GM19324 (cell line): ENCODE measurements around the gene CIZ1.

ENCODE experiments used
- ATAC-seq: cut with Tn5 transposase; IDR thresholded peaks from one replicate; pipeline ENCODE4 v1.9.1; 2021; ENCODE audit warnings: mild to moderate bottlenecking, moderate library complexity; ENCODE audit not compliant: unreplicated experiment, low FRiP score

Gene CIZ1

DNA sequence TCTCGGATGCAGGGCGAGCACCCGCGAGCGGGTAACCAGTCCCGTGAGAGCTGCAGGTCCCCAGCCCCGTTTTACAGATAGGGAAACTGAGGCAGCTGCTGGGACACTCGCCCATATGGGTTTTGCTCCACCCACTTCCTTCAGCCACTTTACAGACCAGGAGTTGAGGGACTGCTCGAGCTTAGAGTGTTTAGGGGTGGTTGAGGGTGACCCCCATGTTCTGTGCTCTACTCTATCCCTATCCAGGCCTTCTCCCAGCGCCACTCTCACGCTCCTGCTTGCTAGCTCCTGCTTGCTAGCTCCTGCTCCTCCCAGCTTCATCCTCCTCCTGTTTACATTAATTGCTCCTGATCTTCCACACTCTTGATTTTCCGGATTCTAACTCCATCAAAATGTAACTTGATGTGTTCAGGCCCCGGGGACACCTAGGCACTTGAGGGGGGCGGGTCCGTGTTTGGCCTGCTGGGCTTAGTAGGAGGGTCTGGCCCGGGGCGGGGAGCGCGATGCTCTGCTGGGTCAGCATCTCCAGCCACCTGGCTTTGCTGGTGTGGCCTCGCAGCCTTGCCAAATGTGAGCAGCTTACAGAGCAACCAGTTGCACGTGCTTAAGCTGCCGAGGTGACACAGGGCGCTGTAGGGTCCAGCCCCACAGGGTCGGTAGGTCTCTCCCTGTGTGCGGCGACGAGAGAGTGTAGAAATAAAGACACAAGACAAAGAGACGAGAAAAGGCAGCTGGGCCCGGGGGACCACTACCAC is 62.4 kb downstream of the CIZ1 start:
- ATAC-seq, result no peak

DNA sequence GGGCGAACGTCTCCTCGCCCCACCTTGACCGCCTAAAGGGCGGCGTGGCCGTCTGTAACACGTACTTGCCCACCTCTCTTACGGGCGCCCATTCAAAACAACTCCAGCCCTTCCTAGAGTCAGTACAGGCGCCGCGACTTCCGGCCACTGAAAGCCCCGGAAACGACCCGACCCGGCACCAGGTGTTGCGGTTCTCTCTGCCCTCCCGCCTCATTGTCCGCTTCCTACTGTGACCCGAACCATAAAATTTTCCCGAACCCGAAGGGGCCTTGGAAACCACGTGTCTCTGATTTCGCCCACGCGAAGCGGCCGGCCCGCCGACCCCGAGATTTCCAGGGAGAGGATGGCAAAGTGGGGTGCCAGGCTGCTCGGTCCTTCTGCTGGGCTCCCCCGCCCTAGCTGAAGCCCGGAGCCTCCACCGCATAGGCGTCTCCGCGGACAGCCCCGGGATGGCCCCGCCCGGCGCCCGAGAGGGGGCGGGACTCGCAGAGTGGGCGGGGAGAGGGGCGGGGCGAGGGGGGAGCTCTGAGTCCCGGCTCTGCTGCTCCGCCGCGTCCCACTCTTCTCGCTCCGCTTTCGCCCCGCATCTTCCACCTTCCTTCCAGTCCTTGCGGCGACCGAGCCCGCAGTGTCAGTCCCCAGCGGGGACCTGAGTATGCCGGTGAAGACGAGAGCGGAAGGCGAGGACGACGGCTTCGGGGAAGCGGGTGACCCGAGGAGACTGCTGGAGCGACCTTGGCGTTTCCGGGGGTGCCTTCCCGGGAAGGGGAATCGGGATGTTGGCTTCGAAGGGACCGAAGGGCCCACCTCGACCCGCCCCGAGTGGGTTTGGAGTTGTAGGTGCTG is 63.2 kb downstream of the CIZ1 start:
- ATAC-seq, result peak; percentile 72

DNA sequence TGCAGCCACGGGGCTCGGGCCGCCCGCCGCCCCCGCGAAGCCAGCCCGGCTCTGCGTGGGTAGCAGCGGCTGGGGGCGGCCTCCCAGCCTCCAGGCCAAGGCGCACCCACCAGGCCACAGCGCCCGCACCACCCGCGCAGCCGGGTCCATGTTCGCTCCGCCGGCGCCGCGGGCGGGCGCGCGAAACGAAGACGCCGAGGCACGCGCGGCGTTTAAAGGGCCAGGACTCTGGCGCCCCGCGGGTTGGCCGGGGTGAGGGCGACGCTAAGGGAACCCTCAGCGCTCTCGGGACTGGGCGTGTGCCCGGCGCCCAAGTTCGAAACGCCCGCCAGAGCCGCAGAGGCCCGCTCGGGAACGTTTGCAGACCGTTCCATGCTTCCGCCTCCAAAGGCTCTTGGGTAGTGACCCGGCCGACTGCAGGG is 63.8 kb downstream of the CIZ1 start, which contains the start of gene PTGES2:
Gene PTGES2 (minus strand): TSS at position 162 of the 422 bp plus-strand sequence. CDS start 12 bp downstream, at position 150.
- peak; percentile 53 for ATAC-seq

DNA sequence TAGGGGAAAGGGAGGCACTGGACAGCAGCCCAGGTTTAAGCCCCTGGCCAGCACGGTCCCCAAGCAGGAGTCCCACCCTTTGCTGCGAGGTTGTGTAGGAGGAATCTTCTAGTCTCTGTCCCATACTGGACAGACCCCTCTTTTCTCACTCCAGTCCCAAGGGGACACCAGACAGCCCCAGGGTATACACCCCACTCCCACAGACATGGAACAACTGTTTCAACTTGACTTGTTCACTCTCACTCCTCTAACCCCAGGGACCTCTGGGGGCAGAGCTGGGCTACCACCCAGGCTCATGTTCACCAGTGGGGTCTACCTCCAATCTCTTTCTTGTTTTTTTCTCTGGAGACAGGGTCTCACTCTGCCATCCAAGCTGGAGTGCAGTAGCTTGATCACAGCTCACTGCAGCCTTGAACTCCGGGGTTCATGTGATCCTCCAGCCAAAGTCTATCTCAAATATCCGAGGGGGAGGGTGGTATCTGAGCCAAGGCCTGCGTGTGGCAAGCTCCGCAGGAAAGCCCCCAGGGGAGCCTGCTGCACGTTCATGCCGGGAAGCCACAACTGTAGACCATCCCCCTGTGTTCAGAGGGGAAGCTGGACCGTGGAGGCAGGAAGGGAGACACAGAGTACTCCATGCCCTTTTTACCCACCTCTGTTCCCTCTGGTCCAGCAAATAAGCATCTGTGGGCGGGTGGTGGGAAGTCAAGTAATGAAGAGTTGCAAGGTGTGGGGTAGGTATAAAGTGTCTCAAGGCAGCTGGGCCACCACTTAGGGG is 65.6 kb downstream of the CIZ1 start:
- no peak for ATAC-seq

DNA sequence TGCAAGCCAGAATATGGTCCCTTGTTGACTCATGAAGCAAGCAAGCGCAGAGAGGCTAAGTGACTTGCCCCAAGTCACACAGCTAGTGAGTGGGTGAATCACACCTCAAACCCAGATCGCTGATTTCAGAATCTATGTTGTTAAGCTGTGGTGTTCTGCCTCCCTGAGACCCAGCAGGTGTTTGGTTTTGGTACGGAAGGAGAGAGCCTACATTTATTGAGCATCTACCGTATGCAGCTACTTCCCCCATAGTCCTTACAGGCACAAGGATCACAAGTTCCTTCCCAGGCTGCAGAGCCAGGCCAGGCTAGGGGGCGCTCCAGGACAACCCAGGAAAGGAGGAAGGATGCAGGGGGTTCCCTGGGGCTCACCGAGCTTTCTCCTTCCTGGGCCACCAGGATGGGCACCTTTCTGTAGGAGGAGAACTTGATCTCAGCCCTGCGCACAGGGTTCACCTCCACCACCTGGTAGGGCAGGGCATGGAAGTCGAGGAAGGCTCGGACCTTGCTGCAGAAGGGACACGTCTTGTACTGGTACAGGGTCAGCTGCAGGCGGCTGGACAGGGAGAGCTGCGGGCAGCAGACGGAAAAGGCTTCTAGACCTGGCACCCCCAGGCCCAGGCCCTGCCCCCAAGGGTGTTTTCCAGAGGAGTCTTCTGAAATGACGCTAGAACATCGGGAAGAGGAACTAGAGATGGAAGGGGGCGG is 66.3 kb downstream of the CIZ1 start:
- no peak for ATAC-seq

DNA sequence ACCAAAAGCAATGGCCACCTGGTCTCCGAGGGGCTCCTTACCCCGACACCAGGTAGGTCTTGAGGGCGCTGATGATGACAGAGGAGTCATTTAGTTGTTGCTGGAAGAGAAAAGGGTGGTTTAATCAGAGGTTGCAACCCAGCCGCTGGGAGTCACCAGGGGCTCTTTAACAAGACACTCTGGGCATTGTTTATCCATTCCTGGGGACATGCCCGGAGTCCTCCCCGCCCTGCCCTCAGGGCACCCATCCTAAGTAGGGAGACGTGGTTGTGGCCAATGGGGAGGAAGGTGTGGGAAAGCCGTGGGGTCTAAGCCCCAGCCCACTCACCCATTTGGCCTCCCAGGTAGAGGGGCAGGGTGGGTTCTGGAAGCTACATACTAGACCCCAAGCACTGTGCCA is 66.9 kb downstream of the CIZ1 start:
- ATAC-seq, result no peak

DNA sequence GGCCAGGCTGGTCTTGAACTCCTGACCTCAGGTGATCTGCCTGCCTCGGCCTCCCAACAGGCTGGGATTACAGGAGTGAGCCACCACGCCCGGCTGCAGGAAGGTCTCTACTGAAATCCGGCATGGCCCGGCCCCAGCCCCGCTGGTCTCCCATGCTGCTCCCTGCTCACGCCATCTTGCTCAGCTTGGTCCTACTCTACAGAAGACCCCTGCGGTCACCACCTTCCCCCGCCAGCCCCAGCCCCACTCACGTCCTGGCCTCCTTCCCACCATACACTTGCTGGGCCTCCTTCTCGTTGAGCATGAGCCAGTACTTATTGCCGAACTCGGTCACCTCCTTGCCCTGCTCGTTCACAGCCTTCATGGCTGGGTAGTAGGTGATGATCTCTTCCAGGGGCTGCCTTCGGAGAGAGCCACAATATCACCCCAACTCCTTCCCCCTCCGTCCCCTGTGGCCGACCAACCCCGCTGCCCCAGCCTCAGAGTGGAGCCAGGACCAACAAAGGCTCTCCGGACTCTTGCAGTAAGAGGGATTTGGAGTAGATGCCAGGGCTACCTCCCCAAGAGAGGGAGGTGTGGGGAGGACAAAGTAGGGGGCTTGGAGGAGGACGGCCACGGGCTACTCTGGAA is 67.8 kb downstream of the CIZ1 start:
- no peak for ATAC-seq

DNA sequence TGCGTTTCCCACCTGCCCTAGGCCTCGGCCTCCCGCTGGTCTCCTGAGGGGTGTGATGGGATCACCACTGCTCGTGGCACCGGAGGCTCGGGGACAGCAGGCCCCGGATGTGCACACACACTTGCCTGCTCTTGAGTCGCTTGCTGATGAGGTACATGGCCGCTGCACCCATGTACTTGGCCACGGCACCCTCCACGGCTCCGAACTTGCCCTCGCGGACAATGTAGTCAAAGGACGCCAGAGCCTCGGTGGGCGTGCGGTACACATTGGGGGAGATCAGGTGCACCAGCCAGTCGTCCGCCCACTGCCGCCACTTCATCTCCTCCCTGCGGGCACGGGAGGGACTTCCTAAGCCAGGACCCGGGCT is 68.6 kb downstream of the CIZ1 start:
- ATAC-seq, result no peak

DNA sequence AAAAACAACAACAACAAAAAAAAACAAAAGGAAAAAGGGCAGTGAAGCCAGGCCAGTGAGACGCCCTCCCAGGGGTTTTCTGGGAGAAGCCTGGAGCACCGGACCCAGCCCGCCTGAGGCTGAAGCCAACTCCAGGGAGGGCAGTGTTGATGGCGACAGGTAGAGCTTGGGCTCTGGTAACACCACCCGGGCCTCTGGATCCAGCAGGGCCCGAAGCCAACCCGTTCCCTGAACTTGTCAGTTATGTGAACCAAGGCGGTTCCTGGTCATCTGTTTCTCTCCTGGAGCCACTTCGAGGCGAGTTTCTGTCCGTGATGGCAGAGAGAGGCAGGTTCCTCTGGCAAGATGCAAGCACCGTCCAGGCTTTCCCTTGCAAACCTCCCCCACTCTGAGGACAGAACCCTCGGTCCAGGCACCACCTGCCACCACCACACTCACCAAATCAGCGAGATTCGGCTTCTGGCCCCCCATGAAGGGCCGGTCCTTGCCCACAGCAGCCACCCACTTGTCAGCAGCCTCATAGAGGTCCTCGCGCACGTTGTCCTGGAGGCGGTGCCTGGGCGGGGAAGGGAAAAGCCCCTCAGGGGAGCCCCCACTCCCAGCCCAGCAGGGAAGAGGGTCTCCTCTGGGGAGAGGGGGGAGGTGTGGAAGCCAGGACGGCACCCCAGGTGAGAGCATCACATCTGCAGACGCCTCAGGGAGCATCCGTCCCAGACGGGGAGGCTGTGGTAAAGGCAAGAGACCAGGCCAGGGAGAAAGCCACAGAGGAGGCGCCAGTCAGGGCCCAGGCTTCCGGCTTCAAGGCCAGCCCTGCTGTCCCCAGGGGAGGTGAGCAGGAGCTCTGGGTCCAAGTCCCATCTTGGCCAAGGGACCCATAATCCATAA is 69.2 kb downstream of the CIZ1 start:
- no peak for ATAC-seq

DNA sequence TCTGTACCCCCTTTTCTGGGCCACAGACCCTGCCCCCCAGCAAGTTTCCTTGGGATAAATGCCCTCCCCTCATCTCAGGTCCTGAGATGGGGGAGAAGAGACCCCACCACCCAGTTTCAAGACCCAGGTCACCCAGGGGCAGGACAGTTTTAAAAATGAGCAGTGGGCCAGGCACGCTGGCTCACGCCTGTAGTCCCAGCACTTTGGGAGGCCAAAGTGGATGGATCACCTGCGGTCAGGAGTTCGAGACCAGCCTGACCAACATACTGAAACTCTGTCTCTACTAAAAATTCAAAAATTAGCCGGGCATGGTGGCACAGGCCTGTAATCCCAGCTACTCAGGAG is 69.9 kb downstream of the CIZ1 start:
- ATAC-seq, result no peak

DNA sequence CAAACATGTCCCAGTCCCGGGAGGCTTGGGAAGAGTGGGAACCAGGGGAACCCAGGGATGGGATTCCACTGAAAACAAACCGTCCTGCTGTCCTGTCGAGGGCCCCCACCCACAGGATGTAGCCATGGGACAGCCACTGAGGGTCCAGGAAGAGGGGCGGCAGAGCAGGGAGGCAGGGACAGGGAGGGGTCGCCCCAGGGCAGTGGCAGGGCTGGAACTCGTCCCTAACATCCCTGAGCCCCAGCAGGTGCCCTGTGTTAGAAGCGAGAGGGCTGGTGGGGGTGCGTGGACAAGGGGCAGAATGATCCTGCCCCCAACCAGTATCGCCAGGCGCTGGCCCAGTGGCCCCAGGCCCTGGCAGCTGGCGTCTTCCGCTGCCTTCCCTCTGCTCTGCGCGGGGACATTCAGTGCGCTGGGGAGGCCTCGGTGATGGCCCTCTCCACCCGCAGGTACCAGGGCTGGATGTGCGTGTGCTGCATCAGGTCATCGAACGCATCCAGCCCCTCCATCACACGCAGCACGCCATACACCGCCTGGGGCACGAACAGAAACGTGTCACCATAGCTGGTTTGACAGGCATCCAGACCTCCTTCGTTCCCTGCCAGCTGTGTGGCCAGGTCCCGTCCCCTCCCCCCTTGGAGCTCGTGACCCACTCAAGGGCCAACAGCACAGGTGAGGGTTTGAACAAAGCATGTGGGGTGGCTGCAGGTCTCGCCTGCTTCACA is 70.5 kb downstream of the CIZ1 start:
- ATAC-seq, result no peak

DNA sequence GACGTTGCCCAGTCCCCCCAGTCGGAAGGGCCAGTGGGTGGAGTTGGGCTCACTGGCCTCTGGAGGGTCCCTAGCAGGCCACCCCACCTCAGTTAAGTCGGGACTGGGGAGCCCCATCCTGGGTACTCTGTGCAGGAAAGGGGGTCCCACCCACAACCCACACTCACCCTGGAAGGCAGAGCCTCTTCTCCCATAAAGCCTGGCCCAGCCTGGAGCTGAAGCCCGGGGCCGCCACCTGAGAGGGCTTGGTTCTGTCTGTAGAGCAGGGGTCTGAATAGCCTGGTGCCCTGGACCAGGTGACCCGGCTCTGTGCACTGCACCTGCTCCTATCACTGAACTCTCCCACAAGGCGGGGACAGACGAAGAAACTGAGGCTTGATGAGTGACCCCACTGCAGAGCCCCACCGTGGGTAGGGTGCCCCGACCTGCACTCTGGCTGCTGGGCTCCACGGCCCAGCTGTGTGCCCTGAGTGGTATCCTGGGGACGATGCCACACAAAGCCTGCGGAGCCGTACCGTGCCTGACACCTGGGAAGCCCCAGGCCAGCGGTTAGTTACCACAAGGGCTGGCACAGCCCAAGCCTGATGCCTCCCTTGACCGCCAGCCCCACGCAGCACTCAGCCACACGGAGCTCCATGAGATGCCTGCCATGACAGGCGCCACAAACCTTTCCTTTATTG is 71.2 kb downstream of the CIZ1 start:
- ATAC-seq, result no peak

DNA sequence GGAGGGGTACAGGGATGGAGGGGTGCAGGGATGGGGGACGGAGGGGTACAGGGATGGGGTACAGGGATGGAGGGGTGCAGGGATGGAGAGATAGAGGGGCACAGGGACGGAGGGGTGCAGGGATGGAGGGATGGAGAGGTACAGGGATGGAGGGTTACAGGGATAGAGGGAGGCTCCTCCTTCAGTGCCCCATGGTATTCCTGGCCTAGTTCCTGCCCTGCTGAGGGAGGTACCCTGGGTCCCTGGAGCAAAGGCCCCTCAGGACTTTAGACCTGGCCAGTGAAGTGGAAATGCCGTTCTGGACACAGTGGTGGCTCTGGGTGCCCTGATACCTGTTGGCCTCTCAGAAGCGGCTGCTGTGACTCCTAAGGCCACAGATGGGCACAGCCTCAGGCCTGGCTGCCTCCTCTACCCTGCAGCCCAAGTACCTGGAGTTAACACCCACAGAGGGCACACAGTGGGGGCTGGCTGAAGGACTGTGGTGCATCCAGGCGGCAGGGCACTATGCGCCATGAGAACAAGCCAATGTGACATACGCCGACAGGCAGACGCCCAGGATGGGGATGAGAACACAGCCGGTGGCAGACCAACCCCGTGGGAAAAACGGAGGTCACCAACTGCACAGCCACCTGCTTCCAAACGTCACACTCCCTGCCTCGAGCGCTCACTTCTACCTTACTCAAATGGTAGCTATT is 72.3 kb downstream of the CIZ1 start:
- no peak for ATAC-seq

DNA sequence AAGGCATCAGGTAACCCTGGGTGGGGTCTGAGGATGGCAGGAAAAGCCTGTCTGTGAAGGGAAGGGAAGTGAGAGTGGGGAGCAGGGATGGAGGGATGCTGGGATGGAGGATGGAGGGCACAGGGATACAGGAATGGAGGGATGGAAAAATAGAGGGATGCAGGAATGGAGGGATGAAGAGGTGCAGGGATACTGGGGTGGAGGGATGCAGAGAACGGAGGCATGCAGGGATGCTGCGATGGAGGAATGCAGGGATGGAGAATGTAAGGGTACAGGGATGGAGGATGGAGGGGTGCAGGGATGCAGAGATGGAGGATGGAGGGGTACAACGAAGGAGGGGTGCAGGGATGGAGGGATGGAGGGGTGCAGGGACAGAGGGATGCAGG is 72.9 kb downstream of the CIZ1 start:
- no peak for ATAC-seq

DNA sequence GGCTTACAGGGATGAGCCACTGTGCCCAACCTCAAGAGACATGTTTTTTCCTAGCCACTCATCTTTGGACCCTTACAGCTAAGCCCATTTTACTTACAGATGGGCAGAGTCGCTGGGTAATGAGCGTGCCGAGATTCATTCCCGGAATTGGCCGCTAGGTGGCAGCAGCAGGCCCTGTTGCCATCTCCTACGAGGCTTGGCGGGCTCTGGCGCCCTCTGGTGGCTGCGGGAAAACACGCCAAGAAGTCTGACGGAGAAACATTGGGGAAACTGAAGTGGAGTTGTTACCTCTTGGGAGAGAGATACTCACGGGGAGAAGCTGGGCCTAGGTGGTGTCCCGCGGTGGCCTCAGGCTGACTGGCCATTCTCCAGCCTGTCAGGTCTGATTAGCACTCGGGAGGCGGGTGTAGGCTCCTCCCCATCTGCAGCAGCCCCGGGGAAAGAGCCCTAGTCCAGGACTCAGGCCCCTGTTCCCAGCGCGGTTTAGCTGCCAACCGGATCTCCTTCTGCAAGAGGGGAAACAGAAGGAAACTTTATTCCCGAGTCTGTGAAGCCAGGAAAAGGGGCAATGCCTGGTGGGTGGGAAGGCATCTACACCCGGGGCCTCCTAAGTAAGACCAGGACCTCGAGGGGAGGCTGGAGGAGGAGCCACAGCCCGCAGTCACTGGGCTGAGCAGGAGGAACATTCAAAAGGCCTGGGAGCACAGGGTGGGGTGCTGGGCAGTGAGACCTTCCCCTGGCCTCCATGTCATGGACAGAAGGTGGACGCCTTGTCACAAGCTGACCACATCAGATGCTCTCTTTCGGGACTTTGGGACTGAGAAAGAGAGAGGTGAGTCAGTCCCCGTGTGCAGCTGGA is 73.5 kb downstream of the CIZ1 start:
- no peak for ATAC-seq
